Psoas muscle (tissue), 8 donors: ENCODE measurements around the gene KCNA3. TPM values are rescaled to one million over a fixed set of nuclear protein-coding genes. Genes with fewer than 3 reads are reported as not detected.

Experiments
- ATAC-seq, 4 donors: fragments of 200-7000 bp; cut with Tn5 transposase; one replicate each; pipeline ENCODE4 v1.9.1; 2020; ENCODE audit warnings: moderate library complexity in 3 of 4, mild to moderate bottlenecking in 2 of 4
- DNase-seq, 2 donors: peaks; one replicate each; pipeline ENCODE4 v3.0.0-alpha.2; 2020
- H3K27ac ChIP-seq: fragments of 200-600 bp; one replicate; pipeline ENCODE4 v1.8.0; 2022
- H3K27me3 ChIP-seq, 3 donors: fragments of 200-600 bp in 1 of 3; one replicate each; pipeline versions ENCODE4 v1.6.1 to v1.8.0; 2013 to 2022; ENCODE audit warnings: low read length in 2 of 3, mild to moderate bottlenecking in 2 of 3, moderate library complexity in 1 of 3; ENCODE audit not compliant: insufficient read depth in 3 of 3
- H3K36me3 ChIP-seq, 2 donors: fragments of 200-600 bp in 1 of 2; one replicate each; pipeline versions ENCODE4 v1.6.1 to v1.8.0; 2013 to 2022; ENCODE audit warnings: low read depth in 1 of 2, mild to moderate bottlenecking in 1 of 2, moderate library complexity in 1 of 2; ENCODE audit not compliant: insufficient read depth in 1 of 2
- H3K4me1 ChIP-seq: fragments of 200-600 bp; one replicate; pipeline ENCODE4 v1.8.0; 2022
- H3K4me3 ChIP-seq: fragments of 200-600 bp; one replicate; pipeline ENCODE4 v1.8.0; 2022; ENCODE audit warnings: mild to moderate bottlenecking
- H3K9me3 ChIP-seq: fragments of 200-600 bp; one replicate; pipeline ENCODE4 v1.8.0; 2022
- WGBS, 3 donors: extraction: QIAGEN DNeasy Blood & Tissue Kit; methylation state at CpG; one replicate each; pipeline versions ENCODE4 v1.1.6 to v1.1.7; 2013; 5-methylcytosine and 5-hydroxymethylcytosine counted together
- intact Hi-C, 2 donors: fragments of 100-400 bp; cut with DNase I; formaldehyde crosslinking; loops; one replicate each; pipeline versions ENCODE4 v1.11.0 to v1.14.2; 2022
- polyA plus RNA-seq, 3 donors: library from polyadenylated mRNA; stranded (reverse); fragments of 200-250 nt; gene quantifications; one replicate each; pipeline ENCODE4 v1.2.3, GENCODE V29; 2013
- total RNA-seq, 4 donors: library from RNA; stranded (reverse); fragmentation: NEBNext Ultra II Directional in 2 of 4; extraction: Animal tissue kit (Norgen Biotek cat#: 25700) in 2 of 4; gene quantifications; one replicate each; pipeline versions ENCODE4 v1.2.1 to v1.2.4, GENCODE V29; 2021 to 2023
- TF ChIP-seq, protein P1 (sequence below): fragments of 200-600 bp; IDR thresholded peaks from one replicate; pipeline ENCODE4 v1.8.0; 2022; ENCODE audit warnings: antibody characterized with exemption
- donor health status: healthy with polysubstance abuse.
- donor health status: DM: no; HTN: no; CAD: no; lungs with moderate emphysema.
- donor health status: Bipolar disorder and iron deficiency.
- donor health status: healthy.
- donor health status: DM: yes; HTN: yes; CAD: no.
- donor health status: DM: no; HTN: no; CAD: no.
- donor health status: DM: no; HTN: no; CAD: no.
- donor health status: DM: yes; HTN: yes; CAD: no.

The KCNA3 gene
- total and polyA plus RNA-seq, 7 donors: 0.08 to 0.56 (median 0.16) TPM; not detected in 4

DNA sequence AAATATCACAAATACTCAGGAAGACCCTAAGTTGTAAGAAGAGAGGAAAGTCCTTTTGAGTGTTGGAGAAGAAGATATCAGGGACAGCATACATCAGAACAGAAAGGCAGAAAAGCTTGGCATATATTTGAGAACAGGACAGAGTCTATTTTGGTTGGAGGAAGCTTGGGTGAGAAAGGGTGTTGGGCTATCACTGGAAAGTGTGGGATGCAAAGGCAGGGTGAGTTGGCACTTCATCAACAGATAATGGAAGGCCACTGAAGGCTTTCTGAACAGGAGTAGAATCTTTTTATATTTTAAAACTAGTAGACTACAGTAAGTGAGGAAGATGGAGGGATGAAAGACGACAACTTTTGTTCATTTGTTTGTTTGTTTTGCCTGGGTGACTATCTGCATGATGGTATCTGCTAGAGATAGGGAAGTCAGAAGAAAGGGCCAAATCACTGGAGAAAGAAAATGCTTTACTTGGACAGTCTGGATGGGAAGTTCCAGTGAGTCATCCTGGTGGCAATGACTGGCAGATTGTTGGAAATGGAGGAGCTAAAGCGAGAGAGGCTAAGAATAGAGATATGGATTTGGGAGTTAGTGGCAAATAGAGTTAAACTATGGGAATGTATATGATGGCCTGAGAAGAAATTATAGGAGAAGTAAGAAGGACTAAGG, 34.9 kb downstream of the KCNA3 start:
- no peaks in the 10 kb centered on the region for H3K36me3 ChIP-seq
- no peaks in the 10 kb centered on the region for H3K9me3 ChIP-seq
- ATAC-seq: no peak
- H3K4me1 ChIP-seq: no peaks in the 10 kb centered on the region
- TF ChIP-seq, protein P1, sequence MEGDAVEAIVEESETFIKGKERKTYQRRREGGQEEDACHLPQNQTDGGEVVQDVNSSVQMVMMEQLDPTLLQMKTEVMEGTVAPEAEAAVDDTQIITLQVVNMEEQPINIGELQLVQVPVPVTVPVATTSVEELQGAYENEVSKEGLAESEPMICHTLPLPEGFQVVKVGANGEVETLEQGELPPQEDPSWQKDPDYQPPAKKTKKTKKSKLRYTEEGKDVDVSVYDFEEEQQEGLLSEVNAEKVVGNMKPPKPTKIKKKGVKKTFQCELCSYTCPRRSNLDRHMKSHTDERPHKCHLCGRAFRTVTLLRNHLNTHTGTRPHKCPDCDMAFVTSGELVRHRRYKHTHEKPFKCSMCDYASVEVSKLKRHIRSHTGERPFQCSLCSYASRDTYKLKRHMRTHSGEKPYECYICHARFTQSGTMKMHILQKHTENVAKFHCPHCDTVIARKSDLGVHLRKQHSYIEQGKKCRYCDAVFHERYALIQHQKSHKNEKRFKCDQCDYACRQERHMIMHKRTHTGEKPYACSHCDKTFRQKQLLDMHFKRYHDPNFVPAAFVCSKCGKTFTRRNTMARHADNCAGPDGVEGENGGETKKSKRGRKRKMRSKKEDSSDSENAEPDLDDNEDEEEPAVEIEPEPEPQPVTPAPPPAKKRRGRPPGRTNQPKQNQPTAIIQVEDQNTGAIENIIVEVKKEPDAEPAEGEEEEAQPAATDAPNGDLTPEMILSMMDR: no peak
- no peak overlapping the region for H3K27ac ChIP-seq
- no peak overlapping the region for H3K4me3 ChIP-seq
- WGBS, 3 donors: 37 to 48% (median 38%) methylated on average over 2 of the region's 2 CpGs
- no peaks in the 10 kb centered on the region for H3K27me3 ChIP-seq
- DNase-seq: no peak
- intact Hi-C loops: no loop called here

DNA sequence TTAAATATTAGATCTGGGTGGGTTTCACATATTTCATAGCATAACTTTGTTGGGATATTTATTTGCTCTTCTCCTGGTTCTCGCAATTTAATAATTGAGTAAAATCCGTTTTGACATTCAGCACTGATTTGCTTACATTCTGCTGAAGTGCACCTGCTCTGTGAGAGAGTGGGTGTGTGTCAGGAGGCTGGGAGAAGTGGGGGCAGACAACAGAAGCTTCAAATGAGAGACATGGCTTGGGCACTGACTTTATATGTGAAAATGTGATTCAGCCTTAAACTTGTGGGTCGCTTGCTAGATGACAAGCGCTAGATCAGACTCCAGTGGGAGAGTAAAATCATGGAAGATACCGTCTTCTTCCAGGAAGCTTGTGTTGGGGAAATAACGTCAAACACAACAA, 36.2 kb downstream of the KCNA3 start:
- no peaks in the 10 kb centered on the region for H3K36me3 ChIP-seq
- TF ChIP-seq, protein P1: no peak
- intact Hi-C loops: no loop called here
- no peak overlapping the region for H3K27ac ChIP-seq
- DNase-seq (no peak), ATAC-seq (no peak)
- no peaks in the 10 kb centered on the region for H3K27me3 ChIP-seq
- 82 to 87% (median 87%) methylated on average over 6 of the region's 6 CpGs for WGBS, 3 donors
- H3K4me3 ChIP-seq: no peak overlapping the region
- H3K4me1 ChIP-seq: no peaks in the 10 kb centered on the region
- no peaks in the 10 kb centered on the region for H3K9me3 ChIP-seq

DNA sequence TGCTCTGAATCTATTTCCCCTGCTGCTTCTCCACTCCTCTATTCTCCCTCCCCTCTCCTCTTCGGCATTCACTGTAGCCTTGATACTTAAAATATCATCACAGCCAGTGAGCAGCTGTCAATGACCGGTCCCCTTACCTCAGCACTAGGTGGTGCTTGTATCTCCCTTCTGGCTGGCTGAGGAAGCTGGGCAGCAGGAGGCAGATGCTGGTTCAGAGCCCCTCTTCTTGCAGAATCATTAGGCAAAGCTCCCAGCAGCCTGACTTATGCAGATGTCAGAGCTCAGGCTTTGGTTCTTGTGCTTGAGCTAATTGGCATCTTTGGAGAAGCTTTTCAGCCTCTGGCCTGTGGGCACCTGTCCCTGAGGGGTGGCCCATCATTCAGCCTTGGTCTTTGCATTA, 36.7 kb downstream of the KCNA3 start:
- TF ChIP-seq, protein P1: no peak
- no peaks in the 10 kb centered on the region for H3K9me3 ChIP-seq
- ATAC-seq (no peak), DNase-seq (no peak)
- H3K27ac ChIP-seq: no peak overlapping the region
- intact Hi-C loops: no loop called here
- WGBS, 3 donors: 44 to 56% (median 46%) methylated on average over 2 of the region's 2 CpGs
- no peaks in the 10 kb centered on the region for H3K27me3 ChIP-seq
- no peak overlapping the region for H3K4me3 ChIP-seq
- H3K36me3 ChIP-seq: no peaks in the 10 kb centered on the region
- H3K4me1 ChIP-seq: no peaks in the 10 kb centered on the region

DNA sequence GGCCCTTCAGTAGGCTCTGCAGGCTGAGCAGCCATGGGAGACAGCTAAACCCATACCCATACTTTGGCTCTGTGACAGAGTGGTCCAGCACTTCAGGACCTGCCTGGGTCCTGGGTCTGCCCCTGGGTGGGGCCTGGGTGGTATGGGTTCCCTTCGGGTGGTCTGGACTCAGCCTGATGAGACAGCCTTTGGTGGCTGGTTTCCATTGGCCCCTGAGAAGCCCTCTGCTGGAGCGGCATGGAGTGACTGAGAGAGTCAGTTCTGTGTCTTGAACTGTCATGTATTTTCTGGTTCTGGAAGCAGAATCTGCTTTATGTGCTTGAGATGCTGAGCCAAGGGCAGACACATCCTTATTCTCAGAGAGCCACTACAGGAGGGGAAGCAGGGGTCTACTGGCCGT, 37.3 kb downstream of the KCNA3 start:
- H3K4me1 ChIP-seq: no peaks in the 10 kb centered on the region
- DNase-seq (no peak), ATAC-seq (no peak)
- no peak overlapping the region for H3K27ac ChIP-seq
- H3K36me3 ChIP-seq: no peaks in the 10 kb centered on the region
- no peaks in the 10 kb centered on the region for H3K9me3 ChIP-seq
- intact Hi-C loops: no loop called here
- 69 to 84% (median 79%) methylated on average over 3 of the region's 3 CpGs for WGBS, 3 donors
- H3K27me3 ChIP-seq: no peaks in the 10 kb centered on the region
- no peak overlapping the region for H3K4me3 ChIP-seq
- TF ChIP-seq, protein P1: no peak
